ENCODE measurements around the gene ABCC10.
"Not testable (repeated sequence)": the region's sequence is repeated elsewhere in the genome, so short reads cannot be mapped to it uniquely, and the experiment has no call there.

ABCC10 gene, protein sequence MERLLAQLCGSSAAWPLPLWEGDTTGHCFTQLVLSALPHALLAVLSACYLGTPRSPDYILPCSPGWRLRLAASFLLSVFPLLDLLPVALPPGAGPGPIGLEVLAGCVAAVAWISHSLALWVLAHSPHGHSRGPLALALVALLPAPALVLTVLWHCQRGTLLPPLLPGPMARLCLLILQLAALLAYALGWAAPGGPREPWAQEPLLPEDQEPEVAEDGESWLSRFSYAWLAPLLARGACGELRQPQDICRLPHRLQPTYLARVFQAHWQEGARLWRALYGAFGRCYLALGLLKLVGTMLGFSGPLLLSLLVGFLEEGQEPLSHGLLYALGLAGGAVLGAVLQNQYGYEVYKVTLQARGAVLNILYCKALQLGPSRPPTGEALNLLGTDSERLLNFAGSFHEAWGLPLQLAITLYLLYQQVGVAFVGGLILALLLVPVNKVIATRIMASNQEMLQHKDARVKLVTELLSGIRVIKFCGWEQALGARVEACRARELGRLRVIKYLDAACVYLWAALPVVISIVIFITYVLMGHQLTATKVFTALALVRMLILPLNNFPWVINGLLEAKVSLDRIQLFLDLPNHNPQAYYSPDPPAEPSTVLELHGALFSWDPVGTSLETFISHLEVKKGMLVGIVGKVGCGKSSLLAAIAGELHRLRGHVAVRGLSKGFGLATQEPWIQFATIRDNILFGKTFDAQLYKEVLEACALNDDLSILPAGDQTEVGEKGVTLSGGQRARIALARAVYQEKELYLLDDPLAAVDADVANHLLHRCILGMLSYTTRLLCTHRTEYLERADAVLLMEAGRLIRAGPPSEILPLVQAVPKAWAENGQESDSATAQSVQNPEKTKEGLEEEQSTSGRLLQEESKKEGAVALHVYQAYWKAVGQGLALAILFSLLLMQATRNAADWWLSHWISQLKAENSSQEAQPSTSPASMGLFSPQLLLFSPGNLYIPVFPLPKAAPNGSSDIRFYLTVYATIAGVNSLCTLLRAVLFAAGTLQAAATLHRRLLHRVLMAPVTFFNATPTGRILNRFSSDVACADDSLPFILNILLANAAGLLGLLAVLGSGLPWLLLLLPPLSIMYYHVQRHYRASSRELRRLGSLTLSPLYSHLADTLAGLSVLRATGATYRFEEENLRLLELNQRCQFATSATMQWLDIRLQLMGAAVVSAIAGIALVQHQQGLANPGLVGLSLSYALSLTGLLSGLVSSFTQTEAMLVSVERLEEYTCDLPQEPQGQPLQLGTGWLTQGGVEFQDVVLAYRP (N-terminal part only)

GRCh38 chr6:43427406-43428111 is at the start of gene ABCC10:
Gene ABCC10, plus strand, starts transcription at chr6:43427541. Its CDS starts 438 bp downstream, at chr6:43427979.
- DNase-seq (ENCODE audit: low spot score) = peak; percentile 87

- no peak for DNase-seq (ENCODE audit: low spot score)
These were observed 49.6 kb upstream of the ABCC10 start for GRCh38 chr6:43377710-43378229.

GRCh38 chr6:43378631-43379030 is 48.7 kb upstream of the ABCC10 start:
- DNase-seq (ENCODE audit: low spot score) = no peak

GRCh38 chr6:43380858-43381257 is 46.5 kb upstream of the ABCC10 start:
- DNase-seq (ENCODE audit: low spot score) = not testable (repeated sequence)

DNA sequence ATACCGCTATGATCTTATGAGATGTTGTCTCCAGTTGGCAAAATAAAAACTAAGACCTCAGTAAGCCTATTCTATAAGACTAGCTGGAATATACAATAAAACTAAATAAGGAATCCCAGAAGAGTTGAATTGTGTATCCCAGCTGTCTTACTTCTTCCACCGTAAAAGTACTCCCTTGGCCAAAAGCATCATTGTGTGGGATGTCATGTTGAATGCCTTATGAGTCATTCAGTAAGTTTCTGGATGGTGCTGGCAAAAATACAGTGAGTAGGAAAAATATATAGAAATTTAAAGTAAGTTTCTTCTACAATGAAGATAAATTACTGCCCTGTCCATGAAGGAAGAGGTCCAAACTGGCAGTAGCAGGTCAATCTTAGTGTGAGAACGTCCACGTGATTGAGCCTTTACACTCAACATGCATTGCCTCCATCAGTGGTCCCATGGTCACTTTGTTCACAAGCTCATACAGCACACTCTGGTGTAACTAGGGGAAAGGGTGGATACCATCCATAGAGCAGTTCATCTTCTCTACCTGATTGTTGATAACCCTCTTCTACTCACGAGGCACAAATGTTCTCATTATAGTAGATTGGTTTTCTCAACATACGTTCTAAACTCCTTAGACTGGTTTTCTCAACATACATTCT is 44.2 kb upstream of the ABCC10 start:
- no peak for DNase-seq (ENCODE audit: low spot score)

GRCh38 chr6:43386492-43386891 is 40.8 kb upstream of the ABCC10 start:
- no peak for DNase-seq (ENCODE audit: low spot score)

- no peak for DNase-seq (ENCODE audit: low spot score)
These were observed 37.5 kb upstream of the ABCC10 start for GRCh38 chr6:43389730-43390295.

DNA sequence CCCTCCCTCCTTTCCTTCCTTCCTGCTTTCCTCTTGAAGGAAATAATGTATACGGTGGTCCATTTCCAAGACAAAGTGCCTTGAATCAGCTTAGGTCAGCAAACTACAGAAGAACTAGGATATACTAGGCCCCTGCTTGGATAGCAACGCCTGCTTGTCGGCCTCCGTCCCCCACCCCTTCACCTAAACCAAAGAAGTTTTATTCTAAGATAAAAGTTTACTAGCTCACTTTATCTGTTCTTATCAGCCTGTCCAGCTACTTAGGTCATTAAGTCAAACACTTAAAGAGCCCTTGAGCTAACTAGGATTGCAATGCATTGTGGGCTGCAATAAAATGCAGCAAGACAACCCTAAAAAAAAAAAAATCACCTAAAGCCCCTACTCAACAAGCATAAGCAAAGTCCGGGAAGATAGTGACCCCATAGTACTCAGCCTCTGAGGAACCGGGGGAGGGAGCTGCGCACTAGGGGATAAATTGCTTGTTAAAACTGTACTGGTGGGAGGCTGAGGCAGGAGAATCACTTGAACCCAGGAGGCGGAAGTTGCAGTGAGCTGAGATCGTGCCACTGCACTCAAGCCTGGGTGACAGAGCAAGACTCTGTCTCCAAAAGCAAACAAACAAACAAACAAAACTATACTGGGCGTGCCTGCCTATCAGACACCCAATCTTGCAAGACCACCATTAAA is 36.4 kb upstream of the ABCC10 start:
- not testable (repeated sequence) for DNase-seq (ENCODE audit: low spot score)

GRCh38 chr6:43391440-43392031 is 35.8 kb upstream of the ABCC10 start:
- no peak for DNase-seq (ENCODE audit: low spot score)

DNA sequence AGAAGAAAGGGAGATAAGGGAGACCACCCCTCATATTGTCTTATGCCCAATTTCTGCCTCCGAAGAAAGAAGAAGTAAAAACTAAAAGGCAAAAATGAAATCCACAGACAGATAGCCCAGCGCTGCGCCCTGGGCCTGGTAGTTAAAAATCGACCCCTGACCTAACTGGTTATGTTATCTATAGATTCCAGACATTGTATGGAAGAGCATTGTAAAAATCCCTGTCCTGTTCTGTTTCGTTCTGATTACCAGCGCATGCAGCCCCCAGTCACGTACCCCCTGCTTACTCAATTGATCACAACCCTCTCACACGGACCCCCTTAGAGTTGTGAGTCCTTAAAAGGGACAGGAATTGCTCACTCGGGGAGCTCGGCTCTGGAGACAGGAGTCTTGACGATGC is 34.2 kb upstream of the ABCC10 start:
- DNase-seq (ENCODE audit: low spot score) = not testable (repeated sequence)

- DNase-seq (ENCODE audit: low spot score) = no peak
These were observed 33.7 kb upstream of the ABCC10 start for GRCh38 chr6:43393602-43394001.

DNA sequence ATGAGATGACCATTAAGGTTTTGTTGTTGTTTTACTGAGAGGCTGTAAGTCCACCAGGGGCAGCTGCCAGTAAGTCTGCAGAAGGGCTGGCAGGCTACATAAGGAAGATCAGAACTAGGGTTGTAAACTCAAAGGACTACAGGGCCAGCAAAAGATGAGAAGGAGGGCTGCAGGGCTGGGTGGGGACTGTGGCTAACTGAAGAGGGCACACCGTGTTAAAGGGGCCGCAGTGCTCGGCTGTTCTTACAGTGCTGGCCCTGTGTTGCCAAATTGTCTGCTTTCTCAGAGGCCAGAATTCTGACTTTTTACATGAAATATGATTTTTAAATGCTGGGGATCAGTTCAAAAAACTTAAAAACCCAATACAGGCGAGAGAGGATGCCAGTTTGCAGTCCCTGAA is 32.4 kb upstream of the ABCC10 start:
- no peak for DNase-seq (ENCODE audit: low spot score)

GRCh38 chr6:43395776-43396175 is 31.6 kb upstream of the ABCC10 start:
- no peak for DNase-seq (ENCODE audit: low spot score)

GRCh38 chr6:43396408-43397149 is 30.8 kb upstream of the ABCC10 start:
- no peak for DNase-seq (ENCODE audit: low spot score)

- DNase-seq (ENCODE audit: low spot score) = no peak
These were observed 27.3 kb upstream of the ABCC10 start for GRCh38 chr6:43399932-43400487.

- DNase-seq (ENCODE audit: low spot score) = no peak
These were observed 25.6 kb upstream of the ABCC10 start for GRCh38 chr6:43401730-43402129.

- no peak for DNase-seq (ENCODE audit: low spot score)
These were observed 24.5 kb upstream of the ABCC10 start for GRCh38 chr6:43402820-43403219.

DNA sequence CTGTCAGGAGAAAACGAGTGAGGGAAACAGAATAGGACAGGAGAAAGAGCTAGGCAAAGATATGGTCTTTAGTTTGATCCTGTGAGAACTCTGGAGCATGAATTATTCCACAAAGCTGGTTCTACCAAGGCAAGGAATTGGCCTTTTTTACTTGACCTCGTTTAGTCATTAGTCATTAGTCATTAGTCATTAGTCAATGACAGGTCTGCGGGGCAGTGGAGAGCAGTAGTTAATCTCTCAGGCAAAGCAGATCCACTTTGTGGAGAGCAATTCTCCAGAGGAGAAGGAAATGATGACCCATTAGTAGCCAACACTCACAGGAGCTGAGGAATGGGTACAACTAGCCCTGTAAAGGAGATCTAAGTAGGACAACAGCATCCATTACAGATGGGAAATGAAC is 22.0 kb upstream of the ABCC10 start:
- no peak for DNase-seq (ENCODE audit: low spot score)
